ENCODE results near the gene PPP1R18.

Gene PPP1R18

GRCh38 chr6:30640481-30640880 lies 46.0 kb downstream of the PPP1R18 start:
- no peaks in the 10 kb centered on the region for H3F3A ChIP-seq (ENCODE audit: insufficient read depth)
- no peaks in the 10 kb centered on the region for H3K9me2 ChIP-seq (replicated peaks; ENCODE audit: insufficient read depth, low read length)
- no peaks in the 10 kb centered on the region for H4K20me1 ChIP-seq (ENCODE audit: low read depth, low read length)
- H3K27me3 ChIP-seq (ENCODE audit: low read length) = no peaks in the 10 kb centered on the region
- no peaks in the 10 kb centered on the region for H3K36me3 ChIP-seq (ENCODE audit: low read length)
- no peak overlapping the region for H3K4me2 ChIP-seq (ENCODE audit: low read depth, low read length, poor library complexity, severe bottlenecking)
- H3K27ac ChIP-seq (ENCODE audit: low read depth, low read length) = no peak overlapping the region
- H2AFZ ChIP-seq (ENCODE audit: low read depth, low read length, severe bottlenecking) = no peak overlapping the region
- H3K4me3 ChIP-seq (ENCODE audit: insufficient read depth, low read length, poor library complexity, severe bottlenecking) = no peak overlapping the region
- no peaks in the 10 kb centered on the region; the same call in 1 of the 2 replicates for H3K79me2 ChIP-seq (ENCODE audit: insufficient read depth, low read length)
- no peaks in the 10 kb centered on the region for H3K9me3 ChIP-seq (ENCODE audit: insufficient read depth, low read length)
- H3K9ac ChIP-seq (ENCODE audit: low read length) = no peak overlapping the region
- TF ChIP-seq, protein P1, sequence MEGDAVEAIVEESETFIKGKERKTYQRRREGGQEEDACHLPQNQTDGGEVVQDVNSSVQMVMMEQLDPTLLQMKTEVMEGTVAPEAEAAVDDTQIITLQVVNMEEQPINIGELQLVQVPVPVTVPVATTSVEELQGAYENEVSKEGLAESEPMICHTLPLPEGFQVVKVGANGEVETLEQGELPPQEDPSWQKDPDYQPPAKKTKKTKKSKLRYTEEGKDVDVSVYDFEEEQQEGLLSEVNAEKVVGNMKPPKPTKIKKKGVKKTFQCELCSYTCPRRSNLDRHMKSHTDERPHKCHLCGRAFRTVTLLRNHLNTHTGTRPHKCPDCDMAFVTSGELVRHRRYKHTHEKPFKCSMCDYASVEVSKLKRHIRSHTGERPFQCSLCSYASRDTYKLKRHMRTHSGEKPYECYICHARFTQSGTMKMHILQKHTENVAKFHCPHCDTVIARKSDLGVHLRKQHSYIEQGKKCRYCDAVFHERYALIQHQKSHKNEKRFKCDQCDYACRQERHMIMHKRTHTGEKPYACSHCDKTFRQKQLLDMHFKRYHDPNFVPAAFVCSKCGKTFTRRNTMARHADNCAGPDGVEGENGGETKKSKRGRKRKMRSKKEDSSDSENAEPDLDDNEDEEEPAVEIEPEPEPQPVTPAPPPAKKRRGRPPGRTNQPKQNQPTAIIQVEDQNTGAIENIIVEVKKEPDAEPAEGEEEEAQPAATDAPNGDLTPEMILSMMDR (IDR thresholded peaks at IDR 0.05; ENCODE audit: insufficient read depth, low read length, poor library complexity, severe bottlenecking) = no peak
- TF ChIP-seq EZH2phosphoT487 (conservative IDR thresholded peaks at IDR 0.05; ENCODE audit: low read length) = no peak

- no peak for TF ChIP-seq EZH2phosphoT487 (conservative IDR thresholded peaks at IDR 0.05; ENCODE audit: low read length)
- TF ChIP-seq, protein P1 (IDR thresholded peaks at IDR 0.05; ENCODE audit: insufficient read depth, low read length, poor library complexity, severe bottlenecking) = no peak
- Histone ChIP-seq H3K27me3 (ENCODE audit: low read length) (no peaks in the 10 kb centered on the region), H3K9ac (ENCODE audit: low read length) (no peak overlapping the region), H3K36me3 (ENCODE audit: low read length) (no peaks in the 10 kb centered on the region), H3F3A (ENCODE audit: insufficient read depth) (no peaks in the 10 kb centered on the region), H2AFZ (ENCODE audit: low read depth, low read length, severe bottlenecking) (no peak overlapping the region), H3K4me3 (ENCODE audit: insufficient read depth, low read length, poor library complexity, severe bottlenecking) (no peak overlapping the region), H3K9me3 (ENCODE audit: insufficient read depth, low read length) (no peaks in the 10 kb centered on the region), H3K4me2 (ENCODE audit: low read depth, low read length, poor library complexity, severe bottlenecking) (no peak overlapping the region), H3K27ac (ENCODE audit: low read depth, low read length) (no peak overlapping the region), H3K79me2 (ENCODE audit: insufficient read depth, low read length) (no peaks in the 10 kb centered on the region), H4K20me1 (ENCODE audit: low read depth, low read length) (no peaks in the 10 kb centered on the region), H3K9me2 (replicated peaks; ENCODE audit: insufficient read depth, low read length) (no peaks in the 10 kb centered on the region)
Observed at GRCh38 chr6:30635834-30636233, 50.6 kb downstream of the PPP1R18 start.

GRCh38 chr6:30626484-30627366 lies 59.7 kb downstream of the PPP1R18 start, which contains the start of gene ATAT1:
Gene ATAT1, plus strand, starts transcription at chr6:30626874.
- H3K4me3 ChIP-seq (ENCODE audit: insufficient read depth, low read length, poor library complexity, severe bottlenecking) = peak within 1 kb of the TSS; percentile 70
- peak within 1 kb of the TSS; percentile 17 for H2AFZ ChIP-seq (ENCODE audit: low read depth, low read length, severe bottlenecking)
- H3K9me3 ChIP-seq (ENCODE audit: insufficient read depth, low read length) = no peaks in the 10 kb centered on the region
- peak within 1 kb of the TSS; percentile 60 for H3K4me2 ChIP-seq (ENCODE audit: low read depth, low read length, poor library complexity, severe bottlenecking)
- no peaks in the 10 kb centered on the region for H4K20me1 ChIP-seq (ENCODE audit: low read depth, low read length)
- H3K27ac ChIP-seq (ENCODE audit: low read depth, low read length) = peak within 1 kb of the TSS; percentile 11; the same call in 1 of the 2 replicates
- no peaks in the 10 kb centered on the region for H3K27me3 ChIP-seq (ENCODE audit: low read length)
- no peaks in the 10 kb centered on the region for H3K9me2 ChIP-seq (replicated peaks; ENCODE audit: insufficient read depth, low read length)
- TF ChIP-seq, protein P1 (IDR thresholded peaks at IDR 0.05; ENCODE audit: insufficient read depth, low read length, poor library complexity, severe bottlenecking) = peak; percentile 72
- no peak for TF ChIP-seq EZH2phosphoT487 (conservative IDR thresholded peaks at IDR 0.05; ENCODE audit: low read length)
- H3K9ac ChIP-seq (ENCODE audit: low read length) = peak within 1 kb of the TSS; percentile 64
- no peaks in the 10 kb centered on the region for H3K79me2 ChIP-seq (ENCODE audit: insufficient read depth, low read length)
- peaks cover 30% of the 10 kb centered on the region for H3F3A ChIP-seq (ENCODE audit: insufficient read depth)
- H3K36me3 ChIP-seq (ENCODE audit: low read length) = peaks cover 20% of the 10 kb centered on the region; the same call in 1 of the 2 replicates

Measured in SU-DHL-6 (cell line).